NT2/D1 (cell line): ENCODE data around the gene PLXNA4.

Source experiments
- SUZ12 ChIP-seq: IDR thresholded peaks from 2 replicates; pipeline ENCODE4 v1.6.1; 2011; ENCODE audit not compliant: insufficient read length, insufficient read depth; ENCODE audit errors: extremely low read depth
- YY1 ChIP-seq: IDR thresholded peaks from 2 replicates; pipeline ENCODE4 v1.6.1; 2011; ENCODE audit not compliant: insufficient read length, insufficient read depth
- ZNF274 ChIP-seq: IDR thresholded peaks from 2 replicates; pipeline ENCODE4 v1.6.1; 2011; ENCODE audit warnings: mild to moderate bottlenecking, low read depth, low read length

GRCh38 chr7:132554446-132554845, 21.8 kb downstream of the PLXNA4 start:
- TF ChIP-seq YY1 (no peak), SUZ12 (no peak), ZNF274 (no peak)
